IPS-20b (cell line): ENCODE results near the gene SREBF2.

Experiments
- H3K27ac ChIP-seq: one replicate; pipeline ENCODE4 v1.5.1; 2013; ENCODE audit warnings: low read length
- H3K27me3 ChIP-seq: 2 replicates; pipeline ENCODE4 v1.6.1; 2013; ENCODE audit warnings: mild to moderate bottlenecking, low read length, inconsistent platforms; ENCODE audit not compliant: insufficient read depth
- H3K36me3 ChIP-seq: 2 replicates; pipeline ENCODE4 v1.6.1; 2013; ENCODE audit warnings: low read depth, mild to moderate bottlenecking, inconsistent platforms, low read length, moderate library complexity; ENCODE audit not compliant: insufficient read depth
- H3K4me1 ChIP-seq: 2 replicates; pipeline ENCODE4 v1.6.1; 2013; ENCODE audit warnings: mild to moderate bottlenecking, control low read depth, inconsistent platforms, low read length, moderate library complexity; ENCODE audit not compliant: insufficient read depth
- H3K4me3 ChIP-seq: 2 replicates; pipeline ENCODE4 v1.5.1; 2013; ENCODE audit warnings: mild to moderate bottlenecking, low read length, inconsistent platforms
- H3K9ac ChIP-seq: 2 replicates; pipeline ENCODE4 v1.6.1; 2013; ENCODE audit warnings: low read depth, mild to moderate bottlenecking, inconsistent platforms, low read length, moderate library complexity
- H3K9me3 ChIP-seq: 2 replicates; pipeline ENCODE4 v1.6.1; 2013; ENCODE audit warnings: mild to moderate bottlenecking, low read depth, low read length, inconsistent platforms; ENCODE audit not compliant: insufficient read depth

The SREBF2 gene

GRCh38 chr22:41913842-41914534 lies 81.1 kb downstream of the SREBF2 start:
- H3K9me3 ChIP-seq, result no peaks in the 10 kb centered on the region
- H3K4me3 ChIP-seq, result no peak overlapping the region
- H3K4me1 ChIP-seq, result no peaks in the 10 kb centered on the region
- no peaks in the 10 kb centered on the region for H3K36me3 ChIP-seq
- no peak overlapping the region for H3K27ac ChIP-seq
- H3K27me3 ChIP-seq, result peaks cover 100% of the 10 kb centered on the region
- no peak overlapping the region for H3K9ac ChIP-seq

- Histone ChIP-seq H3K27me3 (peaks cover 100% of the 10 kb centered on the region), H3K9me3 (no peaks in the 10 kb centered on the region), H3K27ac (no peak overlapping the region), H3K4me1 (no peaks in the 10 kb centered on the region), H3K36me3 (no peaks in the 10 kb centered on the region), H3K9ac (no peak overlapping the region), H3K4me3 (no peak overlapping the region; the same call in 1 of the 2 replicates)
Measured at GRCh38 chr22:41914611-41915034, 81.7 kb downstream of the SREBF2 start.

- H3K4me1 ChIP-seq, result no peaks in the 10 kb centered on the region
- H3K36me3 ChIP-seq, result no peaks in the 10 kb centered on the region
- no peak within 1 kb of the TSS for H3K27ac ChIP-seq
- H3K4me3 ChIP-seq, result peak within 1 kb of the TSS; percentile 62
- peaks cover 99% of the 10 kb centered on the region for H3K27me3 ChIP-seq
- H3K9ac ChIP-seq, result no peak within 1 kb of the TSS
- H3K9me3 ChIP-seq, result no peaks in the 10 kb centered on the region
Measured at GRCh38 chr22:41915035-41915785, 82.3 kb downstream of the SREBF2 start, which contains the start of gene SHISA8. TSS of gene SHISA8 (minus strand) at chr22:41915074. CDS start at chr22:41914667, 407 bp downstream.

- no peaks in the 10 kb centered on the region for H3K36me3 ChIP-seq
- H3K27me3 ChIP-seq, result peaks cover 99% of the 10 kb centered on the region
- no peaks in the 10 kb centered on the region for H3K4me1 ChIP-seq
- H3K4me3 ChIP-seq, result peak overlapping the region; percentile 62; the same call in 1 of the 2 replicates
- no peak overlapping the region for H3K27ac ChIP-seq
- no peak overlapping the region for H3K9ac ChIP-seq
- H3K9me3 ChIP-seq, result no peaks in the 10 kb centered on the region
Measured at GRCh38 chr22:41915786-41916493, 83.0 kb downstream of the SREBF2 start.

- Histone ChIP-seq H3K27me3 (peaks cover 95% of the 10 kb centered on the region), H3K36me3 (no peaks in the 10 kb centered on the region), H3K4me1 (no peaks in the 10 kb centered on the region), H3K4me3 (no peak overlapping the region), H3K9ac (no peak overlapping the region), H3K27ac (no peak overlapping the region), H3K9me3 (no peaks in the 10 kb centered on the region)
Measured at GRCh38 chr22:41916745-41917358, 83.9 kb downstream of the SREBF2 start.

- no peak overlapping the region for H3K27ac ChIP-seq
- H3K27me3 ChIP-seq, result peaks cover 95% of the 10 kb centered on the region
- H3K4me3 ChIP-seq, result no peak overlapping the region
- no peaks in the 10 kb centered on the region for H3K4me1 ChIP-seq
- H3K9me3 ChIP-seq, result no peaks in the 10 kb centered on the region
- H3K36me3 ChIP-seq, result no peaks in the 10 kb centered on the region
- no peak overlapping the region for H3K9ac ChIP-seq
Measured at GRCh38 chr22:41917375-41917902, 84.5 kb downstream of the SREBF2 start.

GRCh38 chr22:41917903-41918791 lies 85.2 kb downstream of the SREBF2 start:
- no peaks in the 10 kb centered on the region for H3K9me3 ChIP-seq
- H3K4me1 ChIP-seq, result no peaks in the 10 kb centered on the region
- H3K36me3 ChIP-seq, result no peaks in the 10 kb centered on the region
- peaks cover 94% of the 10 kb centered on the region for H3K27me3 ChIP-seq
- H3K4me3 ChIP-seq, result no peak overlapping the region
- no peak overlapping the region for H3K27ac ChIP-seq
- H3K9ac ChIP-seq, result no peak overlapping the region

- no peak overlapping the region for H3K27ac ChIP-seq
- H3K9ac ChIP-seq, result peak overlapping the region; percentile 48
- peak overlapping the region; percentile 66; the same call in 1 of the 2 replicates for H3K4me3 ChIP-seq
- H3K36me3 ChIP-seq, result no peaks in the 10 kb centered on the region
- H3K9me3 ChIP-seq, result no peaks in the 10 kb centered on the region
- H3K27me3 ChIP-seq, result peaks cover 92% of the 10 kb centered on the region
- no peaks in the 10 kb centered on the region for H3K4me1 ChIP-seq
Measured at GRCh38 chr22:41919357-41920224, 86.7 kb downstream of the SREBF2 start.

- Histone ChIP-seq H3K4me3 (peak overlapping the region; percentile 66; the same call in 1 of the 2 replicates), H3K9ac (no peak overlapping the region), H3K27ac (no peak overlapping the region), H3K9me3 (no peaks in the 10 kb centered on the region), H3K4me1 (no peaks in the 10 kb centered on the region), H3K36me3 (no peaks in the 10 kb centered on the region), H3K27me3 (peaks cover 92% of the 10 kb centered on the region)
Measured at GRCh38 chr22:41920271-41920976, 87.5 kb downstream of the SREBF2 start.
